ENCODE data around the gene MAGI1. TPM values are rescaled to one million over a fixed set of nuclear protein-coding genes. Genes with fewer than 3 reads are reported as not detected.

The MAGI1 gene
- total and polyA plus RNA-seq, 4 donors = 5.0 to 69.2 (median 28.5) TPM

DNA sequence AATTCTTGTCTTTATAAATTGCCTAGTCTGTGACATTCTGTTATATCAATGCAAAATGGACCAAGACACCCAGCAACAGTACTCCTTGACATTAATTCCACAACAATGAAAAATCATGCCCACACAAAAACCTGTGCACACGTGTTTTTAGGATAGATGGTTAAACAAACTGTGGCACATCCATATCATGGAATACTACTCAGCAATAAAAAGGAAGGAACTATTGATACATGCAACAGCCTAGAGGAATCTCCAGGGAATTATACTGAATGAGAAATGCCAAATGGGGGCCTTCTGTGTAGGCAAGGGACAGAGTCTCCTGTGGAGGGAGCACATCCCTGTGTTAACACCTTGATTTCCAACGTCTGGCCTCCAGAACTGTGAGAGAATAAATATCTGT, 388.5 kb downstream of the MAGI1 start:
- intact Hi-C loops (cut with DNase I) = no loop called here
- no peaks in the 10 kb centered on the region for H3K4me1 ChIP-seq (ENCODE audit: control insufficient read depth in 1 of 2, insufficient read depth in 2 of 2, low read length in 2 of 2)
- no peak overlapping the region for H3K4me3 ChIP-seq (ENCODE audit: low read length in 2 of 2)
- no peaks in the 10 kb centered on the region for H3K36me3 ChIP-seq (ENCODE audit: control insufficient read depth in 1 of 2, insufficient read depth in 2 of 2, low read length in 1 of 2)
- no peak overlapping the region for H3K27ac ChIP-seq (ENCODE audit: low read depth in 1 of 2, low read length in 2 of 2)
- ATAC-seq (ENCODE audit: low FRiP score) (no peak), DNase-seq (no peak)
- WGBS, 2 donors = 96 to 97% methylated on average over 2 of the region's 2 CpGs
- no peaks in the 10 kb centered on the region for H3K27me3 ChIP-seq (ENCODE audit: control insufficient read depth in 1 of 2, insufficient read depth in 2 of 2, low read length in 1 of 2)
- no peaks in the 10 kb centered on the region for H3K9me3 ChIP-seq (ENCODE audit: control insufficient read depth, low read length)

DNA sequence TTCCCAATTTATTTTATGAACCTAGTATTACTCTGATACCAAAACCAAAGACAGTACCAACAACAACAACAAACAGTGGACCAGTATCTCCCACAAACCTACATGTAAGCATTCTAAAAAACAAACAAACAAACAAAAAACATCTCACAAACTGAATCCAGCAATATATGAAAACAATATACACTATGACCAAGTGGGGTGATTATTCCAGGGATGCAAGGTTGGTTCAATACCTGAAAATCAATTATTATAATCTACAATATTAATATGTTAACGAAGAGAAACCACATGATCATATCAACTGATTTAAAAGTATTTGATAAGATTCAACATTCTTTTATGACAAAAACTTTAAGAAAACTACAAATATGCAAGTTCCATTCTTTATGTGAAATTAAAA, 391.3 kb downstream of the MAGI1 start:
- no peak for ATAC-seq (ENCODE audit: low FRiP score)
- no peaks in the 10 kb centered on the region for H3K27me3 ChIP-seq (ENCODE audit: control insufficient read depth in 1 of 2, insufficient read depth in 2 of 2, low read length in 1 of 2)
- H3K36me3 ChIP-seq (ENCODE audit: control insufficient read depth in 1 of 2, insufficient read depth in 2 of 2, low read length in 1 of 2) = no peaks in the 10 kb centered on the region
- no peaks in the 10 kb centered on the region for H3K9me3 ChIP-seq (ENCODE audit: control insufficient read depth, low read length)
- H3K4me1 ChIP-seq (ENCODE audit: control insufficient read depth in 1 of 2, insufficient read depth in 2 of 2, low read length in 2 of 2) = peaks cover 0 to 1% of the 10 kb centered on the region in 2 donors
- DNase-seq = no peak
- WGBS, 2 donors = 98 to 99% methylated on average over 1 of the region's 1 CpG
- H3K4me3 ChIP-seq (ENCODE audit: low read length in 2 of 2) = no peak overlapping the region
- H3K27ac ChIP-seq (ENCODE audit: low read depth in 1 of 2, low read length in 2 of 2) = no peak overlapping the region
- intact Hi-C loops (cut with DNase I) = no loop called here

DNA sequence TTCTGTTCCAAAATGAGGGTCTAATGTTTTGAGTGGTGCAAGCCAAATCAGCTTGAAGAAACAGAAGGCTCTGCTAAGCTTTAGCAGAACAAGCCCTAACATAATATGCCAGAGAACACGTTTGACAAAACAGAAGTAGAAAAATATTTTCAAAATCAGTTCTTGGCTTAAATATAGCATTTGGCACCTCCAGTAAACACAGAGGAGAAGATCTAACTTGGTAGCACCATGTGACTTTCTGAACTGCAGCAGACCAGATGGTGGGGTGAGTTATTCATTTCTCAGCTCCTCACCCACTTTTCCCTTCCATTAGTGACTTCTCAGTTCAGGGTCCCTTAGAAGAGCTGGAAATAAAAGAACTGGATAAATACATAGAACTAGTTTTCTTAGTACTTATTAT, 395.8 kb downstream of the MAGI1 start:
- no peaks in the 10 kb centered on the region for H3K36me3 ChIP-seq (ENCODE audit: control insufficient read depth in 1 of 2, insufficient read depth in 2 of 2, low read length in 1 of 2)
- no peaks in the 10 kb centered on the region for H3K9me3 ChIP-seq (ENCODE audit: control insufficient read depth, low read length)
- ATAC-seq (ENCODE audit: low FRiP score) (peak; percentile 44), DNase-seq (no peak)
- peaks cover 10 to 13% of the 10 kb centered on the region in 2 donors for H3K4me1 ChIP-seq (ENCODE audit: control insufficient read depth in 1 of 2, insufficient read depth in 2 of 2, low read length in 2 of 2)
- no peak overlapping the region for H3K27ac ChIP-seq (ENCODE audit: low read depth in 1 of 2, low read length in 2 of 2)
- H3K27me3 ChIP-seq (ENCODE audit: control insufficient read depth in 1 of 2, insufficient read depth in 2 of 2, low read length in 1 of 2) = no peaks in the 10 kb centered on the region
- intact Hi-C loops (cut with DNase I) = no loop called here
- no peak overlapping the region for H3K4me3 ChIP-seq (ENCODE audit: low read length in 2 of 2)
- WGBS, 2 donors = 3 to 4% methylated on average over 1 of the region's 1 CpG

DNA sequence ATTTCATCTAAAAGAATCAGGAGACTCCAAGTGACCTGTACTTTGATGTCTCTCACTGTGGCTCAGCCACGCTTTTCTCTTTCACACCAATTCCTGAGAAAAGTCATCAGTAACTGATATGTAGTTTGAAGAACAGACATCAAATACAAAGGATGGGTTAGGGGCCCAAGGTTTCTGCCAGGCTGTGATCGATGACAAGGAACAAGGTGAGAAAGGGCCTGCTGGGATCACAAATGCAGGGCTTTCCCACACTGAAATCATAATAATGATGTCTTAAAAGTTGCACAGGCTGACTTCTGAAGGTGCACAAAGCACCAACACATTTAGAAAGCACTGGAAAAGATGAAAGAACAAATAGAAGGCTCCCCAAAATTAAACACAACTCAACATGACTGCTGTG, 396.9 kb downstream of the MAGI1 start:
- Histone ChIP-seq H3K36me3 (ENCODE audit: control insufficient read depth in 1 of 2, insufficient read depth in 2 of 2, low read length in 1 of 2) (no peaks in the 10 kb centered on the region), H3K27me3 (ENCODE audit: control insufficient read depth in 1 of 2, insufficient read depth in 2 of 2, low read length in 1 of 2) (no peaks in the 10 kb centered on the region), H3K4me3 (ENCODE audit: low read length in 2 of 2) (no peak overlapping the region), H3K27ac (ENCODE audit: low read depth in 1 of 2, low read length in 2 of 2) (peak overlapping the region; percentile 14 to 63), H3K4me1 (ENCODE audit: control insufficient read depth in 1 of 2, insufficient read depth in 2 of 2, low read length in 2 of 2) (peaks cover 10 to 13% of the 10 kb centered on the region in 2 donors), H3K9me3 (ENCODE audit: control insufficient read depth, low read length) (no peaks in the 10 kb centered on the region)
- 67 to 72% methylated on average over 2 of the region's 2 CpGs for WGBS, 2 donors
- DNase-seq = no peak
- no peak for ATAC-seq (ENCODE audit: low FRiP score)
- intact Hi-C loops (cut with DNase I) = no loop called here

DNA sequence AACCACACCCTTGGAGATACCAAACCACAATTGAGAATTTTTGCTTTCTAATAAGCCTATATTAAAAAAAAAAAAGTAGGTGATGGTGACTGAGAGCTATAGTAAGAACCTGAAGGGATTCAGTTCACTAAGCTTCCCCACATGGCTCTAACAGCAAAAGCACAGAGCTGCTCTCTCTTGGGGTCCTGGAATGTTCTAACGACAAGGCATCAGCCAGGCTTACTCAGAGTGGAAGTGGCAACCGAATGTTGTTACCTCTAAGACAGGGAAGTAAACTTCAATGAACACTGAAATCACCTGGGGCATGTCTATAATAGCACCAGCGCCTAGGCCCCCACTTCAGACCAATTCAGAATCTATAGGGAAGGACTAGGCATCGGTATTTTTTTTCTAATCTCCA, 397.7 kb downstream of the MAGI1 start:
- Histone ChIP-seq H3K36me3 (ENCODE audit: control insufficient read depth in 1 of 2, insufficient read depth in 2 of 2, low read length in 1 of 2) (no peaks in the 10 kb centered on the region), H3K4me3 (ENCODE audit: low read length in 2 of 2) (no peak overlapping the region), H3K27me3 (ENCODE audit: control insufficient read depth in 1 of 2, insufficient read depth in 2 of 2, low read length in 1 of 2) (no peaks in the 10 kb centered on the region), H3K4me1 (ENCODE audit: control insufficient read depth in 1 of 2, insufficient read depth in 2 of 2, low read length in 2 of 2) (peaks cover 10 to 13% of the 10 kb centered on the region in 2 donors), H3K27ac (ENCODE audit: low read depth in 1 of 2, low read length in 2 of 2) (peak overlapping the region in 1 of 2 donors; percentile 17), H3K9me3 (ENCODE audit: control insufficient read depth, low read length) (no peaks in the 10 kb centered on the region)
- DNase-seq (no peak), ATAC-seq (ENCODE audit: low FRiP score) (no peak)
- intact Hi-C loops (cut with DNase I) = no loop called here
- WGBS, 2 donors = 92 to 93% methylated on average over 4 of the region's 4 CpGs

DNA sequence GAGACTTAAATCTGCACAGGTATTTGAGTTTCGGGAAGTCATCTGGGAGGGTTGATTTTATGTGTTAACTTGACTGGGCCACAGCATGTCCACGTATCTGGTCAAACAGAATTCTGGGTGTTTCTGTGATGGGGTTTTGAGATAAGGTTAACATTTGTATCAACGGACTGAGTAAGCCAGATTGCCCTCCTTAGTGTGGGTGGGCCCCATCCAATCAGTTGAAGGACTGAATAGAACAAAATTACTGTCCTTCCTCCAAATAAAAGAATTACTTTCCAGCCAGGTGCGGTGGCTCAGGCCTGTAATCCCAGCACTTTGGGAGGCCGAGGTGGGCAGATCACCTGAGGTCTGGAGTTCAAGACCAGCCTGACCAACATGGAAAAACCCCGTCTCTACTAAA, 399.3 kb downstream of the MAGI1 start:
- H3K27ac ChIP-seq (ENCODE audit: low read depth in 1 of 2, low read length in 2 of 2) = no peak overlapping the region
- no peak overlapping the region for H3K4me3 ChIP-seq (ENCODE audit: low read length in 2 of 2)
- H3K4me1 ChIP-seq (ENCODE audit: control insufficient read depth in 1 of 2, insufficient read depth in 2 of 2, low read length in 2 of 2) = peaks cover 10 to 13% of the 10 kb centered on the region in 2 donors
- 97% methylated on average over 6 of the region's 6 CpGs for WGBS, 2 donors
- H3K27me3 ChIP-seq (ENCODE audit: control insufficient read depth in 1 of 2, insufficient read depth in 2 of 2, low read length in 1 of 2) = no peaks in the 10 kb centered on the region
- ATAC-seq (ENCODE audit: low FRiP score) (no peak), DNase-seq (no peak)
- no peaks in the 10 kb centered on the region for H3K9me3 ChIP-seq (ENCODE audit: control insufficient read depth, low read length)
- intact Hi-C loops (cut with DNase I) = no loop called here
- no peaks in the 10 kb centered on the region for H3K36me3 ChIP-seq (ENCODE audit: control insufficient read depth in 1 of 2, insufficient read depth in 2 of 2, low read length in 1 of 2)

DNA sequence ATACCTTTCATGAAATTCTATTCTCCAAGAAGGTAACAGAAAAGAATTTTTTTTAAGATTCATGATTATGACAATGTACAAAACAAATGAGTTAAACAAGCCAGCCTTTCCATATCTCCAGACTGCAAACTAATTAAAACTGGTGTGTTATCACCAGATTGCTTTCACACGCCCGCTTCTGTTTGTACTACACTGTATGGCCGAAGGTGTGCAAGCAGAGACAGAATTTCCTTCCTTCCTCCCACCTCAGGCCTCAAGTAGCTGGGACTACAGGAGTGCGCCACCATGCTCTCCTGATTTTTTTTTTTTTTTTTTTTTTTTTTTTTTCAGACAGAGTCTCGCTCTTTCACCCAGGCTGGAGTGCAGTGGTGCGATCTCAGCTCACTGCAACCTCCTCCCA, 400.4 kb downstream of the MAGI1 start:
- DNase-seq = no peak
- ATAC-seq (ENCODE audit: low FRiP score) = no peak
- peaks cover 10 to 13% of the 10 kb centered on the region in 2 donors for H3K4me1 ChIP-seq (ENCODE audit: control insufficient read depth in 1 of 2, insufficient read depth in 2 of 2, low read length in 2 of 2)
- no peaks in the 10 kb centered on the region for H3K27me3 ChIP-seq (ENCODE audit: control insufficient read depth in 1 of 2, insufficient read depth in 2 of 2, low read length in 1 of 2)
- no peaks in the 10 kb centered on the region for H3K9me3 ChIP-seq (ENCODE audit: control insufficient read depth, low read length)
- WGBS, 2 donors = 96 to 99% methylated on average over 6 of the region's 6 CpGs
- no peak overlapping the region for H3K27ac ChIP-seq (ENCODE audit: low read depth in 1 of 2, low read length in 2 of 2)
- H3K4me3 ChIP-seq (ENCODE audit: low read length in 2 of 2) = no peak overlapping the region
- H3K36me3 ChIP-seq (ENCODE audit: control insufficient read depth in 1 of 2, insufficient read depth in 2 of 2, low read length in 1 of 2) = no peaks in the 10 kb centered on the region
- intact Hi-C loops (cut with DNase I) = no loop called here

DNA sequence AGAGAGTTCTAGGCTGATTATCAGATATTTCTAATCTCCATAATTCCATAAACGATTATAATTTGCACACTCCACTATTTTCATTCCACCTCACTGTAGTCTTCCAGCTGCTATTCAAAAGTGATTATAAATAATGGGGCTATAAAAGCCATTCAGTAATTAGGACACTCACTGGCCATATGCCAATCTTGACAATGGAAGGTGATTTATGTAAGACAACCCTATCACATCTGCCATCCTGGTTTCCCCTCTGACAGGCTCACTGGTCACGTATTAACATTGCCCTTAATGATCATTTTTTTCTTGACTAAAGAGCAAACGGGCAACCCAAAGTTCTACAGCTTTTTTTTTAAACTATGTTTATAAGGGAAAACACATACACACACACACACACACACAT, 402.4 kb downstream of the MAGI1 start:
- H3K4me1 ChIP-seq (ENCODE audit: control insufficient read depth in 1 of 2, insufficient read depth in 2 of 2, low read length in 2 of 2) = peaks cover 3 to 5% of the 10 kb centered on the region in 2 donors
- ATAC-seq (ENCODE audit: low FRiP score) (no peak), DNase-seq (no peak)
- H3K36me3 ChIP-seq (ENCODE audit: control insufficient read depth in 1 of 2, insufficient read depth in 2 of 2, low read length in 1 of 2) = no peaks in the 10 kb centered on the region
- intact Hi-C loops (cut with DNase I) = no loop called here
- no peak overlapping the region for H3K27ac ChIP-seq (ENCODE audit: low read depth in 1 of 2, low read length in 2 of 2)
- no peak overlapping the region for H3K4me3 ChIP-seq (ENCODE audit: low read length in 2 of 2)
- WGBS, 2 donors = 72 to 85% methylated on average over 3 of the region's 3 CpGs
- no peaks in the 10 kb centered on the region for H3K9me3 ChIP-seq (ENCODE audit: control insufficient read depth, low read length)
- no peaks in the 10 kb centered on the region for H3K27me3 ChIP-seq (ENCODE audit: control insufficient read depth in 1 of 2, insufficient read depth in 2 of 2, low read length in 1 of 2)

DNA sequence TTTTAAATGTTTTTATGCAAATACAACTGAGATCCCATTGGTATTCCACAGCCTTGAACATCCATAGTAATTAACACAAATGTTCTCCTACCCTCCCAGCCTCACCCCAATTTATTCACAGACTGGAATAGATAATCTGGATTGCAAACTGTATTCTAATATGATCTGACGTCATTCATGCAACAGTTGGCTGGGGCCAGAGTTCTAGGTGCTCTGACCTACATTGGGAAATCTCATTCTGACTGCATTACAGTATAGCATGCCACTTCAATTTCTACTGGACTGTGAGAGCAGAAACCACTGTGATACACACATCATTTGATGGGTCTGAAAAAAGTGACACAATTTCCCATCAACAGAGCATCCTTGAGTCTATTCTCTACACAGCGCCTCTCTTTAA, 403.1 kb downstream of the MAGI1 start:
- DNase-seq (no peak), ATAC-seq (ENCODE audit: low FRiP score) (no peak)
- intact Hi-C loops (cut with DNase I) = no loop called here
- H3K4me1 ChIP-seq (ENCODE audit: control insufficient read depth in 1 of 2, insufficient read depth in 2 of 2, low read length in 2 of 2) = no peaks in the 10 kb centered on the region
- H3K36me3 ChIP-seq (ENCODE audit: control insufficient read depth in 1 of 2, insufficient read depth in 2 of 2, low read length in 1 of 2) = no peaks in the 10 kb centered on the region
- H3K27me3 ChIP-seq (ENCODE audit: control insufficient read depth in 1 of 2, insufficient read depth in 2 of 2, low read length in 1 of 2) = no peaks in the 10 kb centered on the region
- 86 to 91% methylated on average over 2 of the region's 2 CpGs for WGBS, 2 donors
- H3K27ac ChIP-seq (ENCODE audit: low read depth in 1 of 2, low read length in 2 of 2) = no peak overlapping the region
- H3K9me3 ChIP-seq (ENCODE audit: control insufficient read depth, low read length) = no peaks in the 10 kb centered on the region
- no peak overlapping the region for H3K4me3 ChIP-seq (ENCODE audit: low read length in 2 of 2)
